Gastrocnemius medialis (tissue), 4 donors: ENCODE results near the gene SENP1.

Source experiments
- CTCF ChIP-seq, 5 experiments: fragments of 450-650 bp in 3 of 5; fragments of 200-600 bp in 2 of 5; sonication (generic) in 2 of 5; IDR thresholded peaks in 4 of 5; conservative IDR thresholded peaks in 1 of 5; 1 replicate in 4 of 5; 2 replicates in 1 of 5; pipeline ENCODE4 v1.5.1; 2016 to 2019; ENCODE audit warnings: antibody characterized with exemption in 5 of 5, mild to moderate bottlenecking in 3 of 5, moderate library complexity in 3 of 5
- POLR2A ChIP-seq, 2 donors: fragments of 450-650 bp; IDR thresholded peaks; one replicate each; pipeline ENCODE4 v1.6.1; 2017; ENCODE audit warnings: antibody characterized with exemption in 2 of 2, mild to moderate bottlenecking in 2 of 2, moderate library complexity in 2 of 2

GRCh38 chr12:48115957-48116356, 10.1 kb upstream of the SENP1 start:
- TF ChIP-seq POLR2A (IDR thresholded peaks at IDR 0.05) (no peak), CTCF (IDR thresholded peaks at IDR 0.05 in 4 of 5, conservative IDR thresholded peaks at IDR 0.05 in 1 of 5) (no peak)
